H9 (cell line): ENCODE results near the gene CTXN3. TPM values are rescaled to one million over a fixed set of nuclear protein-coding genes. Genes with fewer than 3 reads are reported as not detected.

Experiments
- DNase-seq: peaks from one replicate; pipeline ENCODE4 v3.0.0-alpha.2; 2017
- H2AFZ ChIP-seq: one replicate; pipeline ENCODE4 v1.6.1; 2013; ENCODE audit warnings: mild to moderate bottlenecking, low read length, control low read depth, moderate library complexity
- H2AK5ac ChIP-seq: 2 replicates; pipeline ENCODE4 v1.6.1; 2013; ENCODE audit warnings: low read length, control low read depth, mixed read lengths; ENCODE audit not compliant: insufficient read length
- H2BK120ac ChIP-seq: one replicate; pipeline ENCODE4 v1.6.1; 2013; ENCODE audit warnings: low read depth, mild to moderate bottlenecking, low read length, control low read depth, inconsistent platforms; ENCODE audit not compliant: poor library complexity, severe bottlenecking
- H2BK12ac ChIP-seq: 2 replicates; pipeline ENCODE4 v1.6.1; 2013; ENCODE audit warnings: low read length, control low read depth, mixed read lengths, low read depth; ENCODE audit not compliant: insufficient read length
- H2BK15ac ChIP-seq: 2 replicates; pipeline ENCODE4 v1.6.1; 2013; ENCODE audit warnings: low read depth, low read length, control low read depth
- H2BK20ac ChIP-seq: one replicate; pipeline ENCODE4 v1.6.1; 2013; ENCODE audit warnings: low read depth, mild to moderate bottlenecking, low read length, control low read depth, inconsistent platforms; ENCODE audit not compliant: poor library complexity, severe bottlenecking
- H2BK5ac ChIP-seq: 2 replicates; pipeline ENCODE4 v1.6.1; 2013; ENCODE audit warnings: low read length, control low read depth, mixed read lengths; ENCODE audit not compliant: insufficient read length
- H3K14ac ChIP-seq: 2 replicates; pipeline ENCODE4 v1.6.1; 2013; ENCODE audit warnings: low read length, control low read depth; ENCODE audit not compliant: insufficient read depth
- H3K18ac ChIP-seq: 2 replicates; pipeline ENCODE4 v1.6.1; 2013; ENCODE audit warnings: low read depth, mild to moderate bottlenecking, mixed read lengths, low read length, control low read depth; ENCODE audit not compliant: insufficient read length
- H3K23ac ChIP-seq: 2 replicates; pipeline ENCODE4 v1.6.1; 2013; ENCODE audit warnings: low read length, control low read depth, mixed read lengths, low read depth; ENCODE audit not compliant: insufficient read length
- H3K23me2 ChIP-seq: 2 replicates; pipeline ENCODE4 v1.6.1; 2013; ENCODE audit warnings: low read depth, mild to moderate bottlenecking, mixed read lengths, low read length, control low read depth; ENCODE audit not compliant: insufficient read length, poor library complexity, severe bottlenecking
- H3K27ac ChIP-seq: 2 replicates; pipeline ENCODE4 v1.5.1; 2013; ENCODE audit warnings: low read length, control low read depth, mixed read lengths, low read depth; ENCODE audit not compliant: insufficient read length
- H3K27me3 ChIP-seq: 2 replicates; pipeline ENCODE4 v1.6.1; 2013; ENCODE audit warnings: low read length, control low read depth, inconsistent platforms; ENCODE audit not compliant: insufficient read depth
- H3K4ac ChIP-seq: 2 replicates; pipeline ENCODE4 v1.6.1; 2013; ENCODE audit warnings: low read depth, mild to moderate bottlenecking, control low read depth, inconsistent platforms, low read length, moderate library complexity
- H3K4me1 ChIP-seq: 2 replicates; pipeline ENCODE4 v1.6.1; 2013; ENCODE audit warnings: low read length, control low read depth, inconsistent platforms; ENCODE audit not compliant: insufficient read depth
- H3K4me2 ChIP-seq: 2 replicates; pipeline ENCODE4 v1.6.1; 2013; ENCODE audit warnings: low read length, control low read depth, mixed read lengths; ENCODE audit not compliant: insufficient read length, insufficient read depth
- H3K56ac ChIP-seq: 2 replicates; pipeline ENCODE4 v1.6.1; 2013; ENCODE audit warnings: low read depth, mild to moderate bottlenecking, mixed read lengths, low read length, control low read depth; ENCODE audit not compliant: insufficient read length
- H3K79me1 ChIP-seq: 2 replicates; pipeline ENCODE4 v1.6.1; 2013; ENCODE audit warnings: low read depth, mild to moderate bottlenecking, moderate library complexity, low read length, control low read depth, inconsistent platforms; ENCODE audit not compliant: insufficient read depth, poor library complexity, severe bottlenecking
- H3K79me2 ChIP-seq: 2 replicates; pipeline ENCODE4 v1.6.1; 2013; ENCODE audit warnings: low read length, control low read depth, inconsistent platforms; ENCODE audit not compliant: insufficient read depth
- H3K9ac ChIP-seq: 2 replicates; pipeline ENCODE4 v1.6.1; 2013; ENCODE audit warnings: low read length, control low read depth, mixed read lengths; ENCODE audit not compliant: insufficient read length; ENCODE audit errors: extremely low read depth
- H3K9me3 ChIP-seq: one replicate; pipeline ENCODE4 v1.6.1; 2013; ENCODE audit warnings: low read depth, low read length, inconsistent platforms; ENCODE audit not compliant: control insufficient read depth
- H3T11ph ChIP-seq: one replicate; pipeline ENCODE4 v1.6.1; 2013; ENCODE audit warnings: mild to moderate bottlenecking, low read length, control low read depth, inconsistent platforms
- H4K20me1 ChIP-seq: one replicate; pipeline ENCODE4 v1.6.1; 2013; ENCODE audit not compliant: control insufficient read depth, insufficient read length, insufficient read depth
- H4K5ac ChIP-seq: 2 replicates; pipeline ENCODE4 v1.6.1; 2013; ENCODE audit warnings: low read depth, mild to moderate bottlenecking, mixed read lengths, low read length, control low read depth; ENCODE audit not compliant: insufficient read length
- H4K8ac ChIP-seq: replicated peaks from 2 replicates; pipeline ENCODE4 v1.6.1; 2013; ENCODE audit warnings: low read length, control low read depth, mixed read lengths, low read depth; ENCODE audit not compliant: insufficient read length
- H4K91ac ChIP-seq: 2 replicates; pipeline ENCODE4 v1.6.1; 2013; ENCODE audit warnings: low read depth, mild to moderate bottlenecking, moderate library complexity, mixed read lengths, low read length, control low read depth; ENCODE audit not compliant: insufficient read length
- H3K27ac Mint-ChIP-seq, 3 experiments: 2 replicates in 2 of 3; 3 replicates in 1 of 3; pipeline ENCODE4 v1.8.0; 2020 to 2021; ENCODE audit warnings: mixed read lengths in 3 of 3, mild to moderate bottlenecking in 1 of 3, moderate library complexity in 1 of 3
- H3K27me3 Mint-ChIP-seq: 2 replicates; pipeline ENCODE4 v1.8.0; 2021; ENCODE audit warnings: low read depth, mild to moderate bottlenecking, moderate library complexity, mixed read lengths
- H3K36me3 Mint-ChIP-seq, 3 experiments: 2 replicates in 2 of 3; 3 replicates in 1 of 3; pipeline ENCODE4 v1.8.0; 2020 to 2021; ENCODE audit warnings: low read depth in 3 of 3, mixed read lengths in 3 of 3; ENCODE audit not compliant: insufficient read depth in 1 of 3
- H3K4me1 Mint-ChIP-seq, 2 experiments: 2 replicates each; pipeline ENCODE4 v1.8.0; 2020; ENCODE audit warnings: mixed read lengths in 2 of 2
- H3K4me3 Mint-ChIP-seq, 2 experiments: 2 replicates in 1 of 2; 3 replicates in 1 of 2; pipeline ENCODE4 v1.8.0; 2020 to 2021; ENCODE audit warnings: mild to moderate bottlenecking in 2 of 2, mixed read lengths in 2 of 2, moderate library complexity in 1 of 2
- H3K9me3 Mint-ChIP-seq, 2 experiments: 2 replicates in 1 of 2; 3 replicates in 1 of 2; pipeline ENCODE4 v1.8.0; 2020; ENCODE audit warnings: mild to moderate bottlenecking in 2 of 2, mixed read lengths in 2 of 2, moderate library complexity in 1 of 2
- WGBS: extraction: QIAGEN DNeasy Blood & Tissue Kit; methylation state at CpG from one replicate; pipeline ENCODE4 v1.1.7; 2013; ENCODE audit warnings: missing lambda C conversion rate, low lambda C conversion rate, mixed read lengths; ENCODE audit not compliant: insufficient read length; ENCODE audit errors: extremely low coverage; 5-methylcytosine and 5-hydroxymethylcytosine counted together
- total RNA-seq: library from RNA; stranded (reverse); gene quantifications from 2 replicates; pipeline ENCODE4 v1.2.1, GENCODE V29; 2021
- TF ChIP-seq, protein P1 (sequence below): fragments of 200-600 bp; sonication (generic); conservative IDR thresholded peaks from 3 replicates; pipeline ENCODE4 v1.8.0; 2021; ENCODE audit warnings: antibody characterized with exemption, mild to moderate bottlenecking

Gene CTXN3
- total RNA-seq, 1 experiment from 2014 or later = not detected

DNA sequence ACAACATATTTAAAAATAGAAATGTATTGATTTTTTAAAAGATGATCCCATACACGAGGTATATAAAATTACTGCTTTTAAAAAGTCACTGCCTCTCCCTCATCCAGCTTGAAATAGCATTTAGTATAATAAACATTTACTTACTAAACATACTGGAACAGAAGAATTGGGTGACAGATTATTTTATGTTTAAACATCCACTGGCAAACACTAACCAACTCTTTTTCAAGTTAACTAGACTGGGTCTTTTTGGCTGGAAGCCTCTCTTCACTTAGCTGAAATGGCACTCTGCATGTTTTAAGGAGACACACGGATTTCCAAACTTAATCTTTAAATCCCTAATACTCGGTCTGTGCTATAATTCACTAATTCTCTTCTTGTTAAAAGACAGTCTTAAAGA lies 19.0 kb downstream of the CTXN3 start:
- DNase-seq = no peak
- no peak overlapping the region for H3K27ac ChIP-seq
- no peaks in the 10 kb centered on the region for H3K9me3 ChIP-seq
- H4K5ac ChIP-seq = no peak overlapping the region
- H4K91ac ChIP-seq = no peak overlapping the region
- Mint-ChIP-seq H3K4me1 (peaks cover 6 to 8% of the 10 kb centered on the region in 2 experiments; a peak in 3 of 4 replicates), H3K27me3 (no peaks in the 10 kb centered on the region), H3K4me3 (no peak overlapping the region), H3K36me3 (no peaks in the 10 kb centered on the region), H3K27ac (no peak overlapping the region), H3K9me3 (no peaks in the 10 kb centered on the region)
- no peak overlapping the region for H3K4ac ChIP-seq
- H3T11ph ChIP-seq = no peak overlapping the region
- WGBS = no CpG with 5 or more reads among the region's 3 CpGs
- no peak overlapping the region for H4K8ac ChIP-seq
- H3K18ac ChIP-seq = no peak overlapping the region
- no peak overlapping the region for H3K14ac ChIP-seq
- no peaks in the 10 kb centered on the region for H3K79me2 ChIP-seq
- no peak overlapping the region for H3K56ac ChIP-seq
- no peak overlapping the region for H3K4me2 ChIP-seq
- H2BK120ac ChIP-seq = no peak overlapping the region
- H3K27me3 ChIP-seq = no peaks in the 10 kb centered on the region
- H3K79me1 ChIP-seq = no peaks in the 10 kb centered on the region
- no peak overlapping the region for H2BK12ac ChIP-seq
- no peaks in the 10 kb centered on the region for H3K4me1 ChIP-seq
- H2BK20ac ChIP-seq = no peak overlapping the region
- TF ChIP-seq, protein P1, sequence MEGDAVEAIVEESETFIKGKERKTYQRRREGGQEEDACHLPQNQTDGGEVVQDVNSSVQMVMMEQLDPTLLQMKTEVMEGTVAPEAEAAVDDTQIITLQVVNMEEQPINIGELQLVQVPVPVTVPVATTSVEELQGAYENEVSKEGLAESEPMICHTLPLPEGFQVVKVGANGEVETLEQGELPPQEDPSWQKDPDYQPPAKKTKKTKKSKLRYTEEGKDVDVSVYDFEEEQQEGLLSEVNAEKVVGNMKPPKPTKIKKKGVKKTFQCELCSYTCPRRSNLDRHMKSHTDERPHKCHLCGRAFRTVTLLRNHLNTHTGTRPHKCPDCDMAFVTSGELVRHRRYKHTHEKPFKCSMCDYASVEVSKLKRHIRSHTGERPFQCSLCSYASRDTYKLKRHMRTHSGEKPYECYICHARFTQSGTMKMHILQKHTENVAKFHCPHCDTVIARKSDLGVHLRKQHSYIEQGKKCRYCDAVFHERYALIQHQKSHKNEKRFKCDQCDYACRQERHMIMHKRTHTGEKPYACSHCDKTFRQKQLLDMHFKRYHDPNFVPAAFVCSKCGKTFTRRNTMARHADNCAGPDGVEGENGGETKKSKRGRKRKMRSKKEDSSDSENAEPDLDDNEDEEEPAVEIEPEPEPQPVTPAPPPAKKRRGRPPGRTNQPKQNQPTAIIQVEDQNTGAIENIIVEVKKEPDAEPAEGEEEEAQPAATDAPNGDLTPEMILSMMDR = no peak
- H3K23me2 ChIP-seq = no peaks in the 10 kb centered on the region
- no peaks in the 10 kb centered on the region for H4K20me1 ChIP-seq
- H2BK5ac ChIP-seq = no peak overlapping the region
- H2AFZ ChIP-seq = no peak overlapping the region
- no peak overlapping the region for H2AK5ac ChIP-seq
- no peak overlapping the region for H2BK15ac ChIP-seq
- no peak overlapping the region for H3K9ac ChIP-seq
- no peak overlapping the region for H3K23ac ChIP-seq
